ENCODE results near the gene ARVCF. TPM values are rescaled to one million over a fixed set of nuclear protein-coding genes. Genes with fewer than 3 reads are reported as not detected.

ARVCF gene
- total RNA-seq, 1 donor, result 27.1 TPM

- Histone ChIP-seq H3K4me3 (ENCODE audit: insufficient read depth, low read length) (no peak overlapping the region), H2AFZ (ENCODE audit: low read length) (no peak overlapping the region), H3K27me3 (ENCODE audit: insufficient read depth, low read length) (no peaks in the 10 kb centered on the region), H3K9me3 (ENCODE audit: low read depth, low read length) (no peaks in the 10 kb centered on the region), H3K79me2 (ENCODE audit: insufficient read depth, low read length) (peaks cover 80% of the 10 kb centered on the region), H4K20me1 (ENCODE audit: insufficient read depth, low read length) (peaks cover 60% of the 10 kb centered on the region), H3K4me1 (ENCODE audit: insufficient read depth, low read length) (peaks cover 10% of the 10 kb centered on the region), H3K4me2 (ENCODE audit: insufficient read depth, low read length) (no peak overlapping the region), H3K36me3 (ENCODE audit: insufficient read depth, low read length) (peaks cover 14% of the 10 kb centered on the region), H3K27ac (ENCODE audit: low read depth, low read length) (no peak overlapping the region)
- TF ChIP-seq, protein P1, sequence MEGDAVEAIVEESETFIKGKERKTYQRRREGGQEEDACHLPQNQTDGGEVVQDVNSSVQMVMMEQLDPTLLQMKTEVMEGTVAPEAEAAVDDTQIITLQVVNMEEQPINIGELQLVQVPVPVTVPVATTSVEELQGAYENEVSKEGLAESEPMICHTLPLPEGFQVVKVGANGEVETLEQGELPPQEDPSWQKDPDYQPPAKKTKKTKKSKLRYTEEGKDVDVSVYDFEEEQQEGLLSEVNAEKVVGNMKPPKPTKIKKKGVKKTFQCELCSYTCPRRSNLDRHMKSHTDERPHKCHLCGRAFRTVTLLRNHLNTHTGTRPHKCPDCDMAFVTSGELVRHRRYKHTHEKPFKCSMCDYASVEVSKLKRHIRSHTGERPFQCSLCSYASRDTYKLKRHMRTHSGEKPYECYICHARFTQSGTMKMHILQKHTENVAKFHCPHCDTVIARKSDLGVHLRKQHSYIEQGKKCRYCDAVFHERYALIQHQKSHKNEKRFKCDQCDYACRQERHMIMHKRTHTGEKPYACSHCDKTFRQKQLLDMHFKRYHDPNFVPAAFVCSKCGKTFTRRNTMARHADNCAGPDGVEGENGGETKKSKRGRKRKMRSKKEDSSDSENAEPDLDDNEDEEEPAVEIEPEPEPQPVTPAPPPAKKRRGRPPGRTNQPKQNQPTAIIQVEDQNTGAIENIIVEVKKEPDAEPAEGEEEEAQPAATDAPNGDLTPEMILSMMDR (IDR thresholded peaks at IDR 0.05; ENCODE audit: extremely low read depth, low read depth, low read length), result no peak
- DNase-seq (ENCODE audit: insufficient read length, low spot score, missing footprints), result no peak
Observed at GRCh38 chr22:20024650-20025397, 8.2 kb upstream of the ARVCF start.

- Histone ChIP-seq H3K27ac (ENCODE audit: low read depth, low read length) (no peak overlapping the region), H3K4me1 (ENCODE audit: insufficient read depth, low read length) (peaks cover 10% of the 10 kb centered on the region), H3K9me3 (ENCODE audit: low read depth, low read length) (no peaks in the 10 kb centered on the region), H3K36me3 (ENCODE audit: insufficient read depth, low read length) (peaks cover 14% of the 10 kb centered on the region), H3K79me2 (ENCODE audit: insufficient read depth, low read length) (peaks cover 74% of the 10 kb centered on the region), H3K4me2 (ENCODE audit: insufficient read depth, low read length) (no peak overlapping the region), H2AFZ (ENCODE audit: low read length) (no peak overlapping the region), H3K27me3 (ENCODE audit: insufficient read depth, low read length) (no peaks in the 10 kb centered on the region), H3K4me3 (ENCODE audit: insufficient read depth, low read length) (no peak overlapping the region), H4K20me1 (ENCODE audit: insufficient read depth, low read length) (peaks cover 54% of the 10 kb centered on the region)
- TF ChIP-seq, protein P1 (IDR thresholded peaks at IDR 0.05; ENCODE audit: extremely low read depth, low read depth, low read length), result no peak
- DNase-seq (ENCODE audit: insufficient read length, low spot score, missing footprints), result peak; percentile 45
Observed at GRCh38 chr22:20024225-20024624, 7.6 kb upstream of the ARVCF start.

DNA sequence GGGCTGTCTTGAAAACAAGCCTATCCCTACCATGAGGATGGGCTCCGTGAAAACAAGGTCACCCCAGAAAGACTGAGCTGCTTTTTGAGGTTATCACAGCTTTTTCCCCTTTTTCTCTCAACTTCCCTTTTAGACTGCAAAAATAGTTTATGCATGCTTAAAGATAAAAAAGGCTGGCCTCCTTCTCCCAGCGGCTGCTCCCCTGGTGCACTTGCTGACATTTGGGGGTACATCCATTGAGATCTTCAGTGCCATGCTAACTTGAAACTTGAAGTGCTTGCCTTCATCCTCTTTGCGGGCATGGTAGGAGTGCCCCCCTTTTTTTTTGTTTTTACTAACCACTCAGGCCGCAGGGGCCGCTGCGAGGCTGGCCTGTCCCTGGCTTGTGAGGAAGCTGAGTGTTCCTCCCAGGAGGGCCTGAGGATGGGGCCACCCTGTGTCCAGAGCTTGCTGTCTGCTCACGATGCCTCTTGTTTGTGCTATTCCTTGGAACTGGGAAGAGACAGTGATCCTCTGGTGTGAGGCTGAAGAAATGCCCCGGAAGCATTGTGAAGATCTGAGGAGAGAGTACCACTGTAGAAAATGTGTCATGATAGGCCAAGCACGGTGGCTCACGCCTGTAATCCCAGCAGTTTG lies 6.5 kb upstream of the ARVCF start:
- H3K27me3 ChIP-seq (ENCODE audit: insufficient read depth, low read length), result peaks cover 6% of the 10 kb centered on the region

More for the DNA sequence above, 6.5 kb upstream of the ARVCF start:
- DNase-seq (ENCODE audit: insufficient read length, low spot score, missing footprints), result peak; percentile 30
- TF ChIP-seq, protein P1 (IDR thresholded peaks at IDR 0.05; ENCODE audit: extremely low read depth, low read depth, low read length), result no peak
- Histone ChIP-seq H3K4me1 (ENCODE audit: insufficient read depth, low read length) (peaks cover 10% of the 10 kb centered on the region), H3K4me2 (ENCODE audit: insufficient read depth, low read length) (no peak overlapping the region), H3K27ac (ENCODE audit: low read depth, low read length) (peak overlapping the region; percentile 83), H3K79me2 (ENCODE audit: insufficient read depth, low read length) (peaks cover 63% of the 10 kb centered on the region), H2AFZ (ENCODE audit: low read length) (no peak overlapping the region), H3K36me3 (ENCODE audit: insufficient read depth, low read length) (peaks cover 14% of the 10 kb centered on the region), H4K20me1 (ENCODE audit: insufficient read depth, low read length) (peaks cover 43% of the 10 kb centered on the region), H3K4me3 (ENCODE audit: insufficient read depth, low read length) (no peak overlapping the region), H3K9me3 (ENCODE audit: low read depth, low read length) (no peaks in the 10 kb centered on the region)
